CD14-positive monocyte (primary cell): ENCODE results near the gene WDR18. TPM values are rescaled to one million over a fixed set of nuclear protein-coding genes. Genes with fewer than 3 reads are reported as not detected.

Experiments used
- DNase-seq, 3 donors: peaks; one replicate each; pipeline ENCODE4 v3.0.0-alpha.2; 2011 to 2022
- H2AFZ ChIP-seq: 2 replicates; pipeline ENCODE4 v1.6.0; 2012; ENCODE audit warnings: mild to moderate bottlenecking, low read depth, low read length, inconsistent platforms; ENCODE audit not compliant: insufficient read depth, poor library complexity, severe bottlenecking
- H3K27ac ChIP-seq, 2 donors: 1 replicate in 1 of 2; 2 replicates in 1 of 2; pipeline ENCODE4 v1.5.1; 2012 to 2013; ENCODE audit warnings: low read length in 2 of 2, control low read depth in 1 of 2, inconsistent platforms in 1 of 2, low read depth in 1 of 2, mild to moderate bottlenecking in 1 of 2
- H3K27me3 ChIP-seq, 2 donors: one replicate each; pipeline versions ENCODE4 v1.6.0 to v1.6.1; 2011 to 2013; ENCODE audit warnings: low read length in 2 of 2; ENCODE audit not compliant: control insufficient read depth in 2 of 2, insufficient read depth in 2 of 2
- H3K36me3 ChIP-seq, 2 donors: replicated peaks in 1 of 2; 1 replicate in 1 of 2; 2 replicates in 1 of 2; pipeline versions ENCODE4 v1.5.1 to v1.6.1; 2012 to 2013; ENCODE audit warnings: low read length in 2 of 2, control low read depth in 1 of 2, inconsistent platforms in 1 of 2, mild to moderate bottlenecking in 1 of 2; ENCODE audit not compliant: insufficient read depth in 2 of 2, control insufficient read depth in 1 of 2
- H3K4me1 ChIP-seq, 2 donors: 1 replicate in 1 of 2; 2 replicates in 1 of 2; pipeline versions ENCODE4 v1.5.1 to v1.6.1; 2012 to 2013; ENCODE audit warnings: low read length in 2 of 2, control low read depth in 1 of 2, inconsistent platforms in 1 of 2, mild to moderate bottlenecking in 1 of 2, moderate library complexity in 1 of 2; ENCODE audit not compliant: insufficient read depth in 2 of 2, control insufficient read depth in 1 of 2
- H3K4me2 ChIP-seq: replicated peaks from 2 replicates; pipeline ENCODE3; 2012; ENCODE audit warnings: low read length, moderate library complexity, mild to moderate bottlenecking; ENCODE audit not compliant: poor library complexity, severe bottlenecking; ENCODE audit errors: extremely low read depth
- H3K4me3 ChIP-seq, 3 experiments: fragments of 200-600 bp in 1 of 3; sonication (generic) in 1 of 3; replicated peaks in 1 of 3; 1 replicate in 2 of 3; 2 replicates in 1 of 3; pipeline ENCODE4 v1.5.1; 2011 to 2013; ENCODE audit warnings: low read length in 3 of 3, mild to moderate bottlenecking in 3 of 3, control low read depth in 2 of 3, low read depth in 2 of 3, inconsistent platforms in 1 of 3, moderate library complexity in 1 of 3
- H3K79me2 ChIP-seq: 2 replicates; pipeline ENCODE4 v1.6.0; 2012; ENCODE audit warnings: mild to moderate bottlenecking, control low read depth, inconsistent platforms, low read length, moderate library complexity; ENCODE audit not compliant: insufficient read depth
- H3K9ac ChIP-seq: 2 replicates; pipeline ENCODE4 v1.6.0; 2017; ENCODE audit warnings: low read length, mild to moderate bottlenecking; ENCODE audit not compliant: insufficient read depth, poor library complexity, severe bottlenecking
- H3K9me3 ChIP-seq, 2 donors: replicated peaks in 1 of 2; 1 replicate in 1 of 2; 2 replicates in 1 of 2; pipeline versions ENCODE4 v1.5.1 to v1.6.1; 2012 to 2013; ENCODE audit warnings: low read length in 2 of 2, control low read depth in 1 of 2; ENCODE audit not compliant: control insufficient read depth in 1 of 2, insufficient read depth in 1 of 2
- H4K20me1 ChIP-seq: 2 replicates; pipeline ENCODE4 v1.6.0; 2012; ENCODE audit warnings: mild to moderate bottlenecking, low read length, control low read depth, moderate library complexity; ENCODE audit not compliant: insufficient read depth
- H3K27ac Mint-ChIP-seq, 7 donors: one replicate each; pipeline ENCODE4 v1.8.0; 2020; ENCODE audit warnings: mild to moderate bottlenecking in 7 of 7, mixed read lengths in 7 of 7, moderate library complexity in 6 of 7, inconsistent platforms in 2 of 7
- H3K27me3 Mint-ChIP-seq, 3 donors: one replicate each; pipeline ENCODE4 v1.8.0; 2021 to 2022; ENCODE audit warnings: low read depth in 3 of 3, mild to moderate bottlenecking in 3 of 3, mixed read lengths in 3 of 3, moderate library complexity in 3 of 3, inconsistent platforms in 1 of 3
- H3K36me3 Mint-ChIP-seq, 2 donors: one replicate each; pipeline ENCODE4 v1.8.0; 2020; ENCODE audit warnings: mixed read lengths in 2 of 2, inconsistent platforms in 1 of 2, mild to moderate bottlenecking in 1 of 2
- H3K4me1 Mint-ChIP-seq: one replicate; pipeline ENCODE4 v1.8.0; 2020; ENCODE audit warnings: mild to moderate bottlenecking, mixed read lengths
- H3K4me3 Mint-ChIP-seq, 2 donors: one replicate each; pipeline ENCODE4 v1.8.0; 2020; ENCODE audit warnings: mild to moderate bottlenecking in 2 of 2, mixed read lengths in 2 of 2, moderate library complexity in 1 of 2
- H3K9me3 Mint-ChIP-seq, 7 donors: one replicate each; pipeline ENCODE4 v1.8.0; 2020 to 2022; ENCODE audit warnings: mixed read lengths in 7 of 7, mild to moderate bottlenecking in 6 of 7, moderate library complexity in 6 of 7, inconsistent platforms in 2 of 7
- CTCF ChIP-seq: fragments of 200-600 bp; IDR thresholded peaks from one replicate; pipeline ENCODE4 v1.8.0; 2022; ENCODE audit warnings: antibody characterized with exemption, mild to moderate bottlenecking
- WGBS: methylation state at CpG from one replicate; pipeline ENCODE4 v1.1.5; 2013; ENCODE audit warnings: missing lambda C conversion rate; ENCODE audit not compliant: insufficient coverage; 5-methylcytosine and 5-hydroxymethylcytosine counted together
- intact Hi-C, 2 donors: fragments of 100-400 bp; cut with micrococcal nuclease; formaldehyde crosslinking; loops; one replicate each; pipeline versions ENCODE4 v1.15.0 to v1.15.1; 2023
- polyA plus RNA-seq, 3 donors: library from polyadenylated mRNA; depleted of rRNA in 1 of 3; unstranded in 2 of 3; stranded (reverse) in 1 of 3; fragments of 300-500 nt in 2 of 3; fragments of >200 nt in 1 of 3; fragmentation: Illumina TruSeq in 2 of 3; gene quantifications; 1 replicate in 2 of 3; 2 replicates in 1 of 3; pipeline ENCODE4 v1.2.3, GENCODE V29; 2012 to 2021

The WDR18 gene
- polyA plus RNA-seq, 3 donors = 21.3 to 52.7 (median 49.9) TPM

- intact Hi-C loops = no loop called here
- 97% methylated on average over 51 of the region's 73 CpGs for WGBS
- peaks cover 0 to 3% (median 2%) of the 10 kb centered on the region in 7 donors for H3K9me3 Mint-ChIP-seq
- H3K27ac Mint-ChIP-seq = no peak overlapping the region
- no peak overlapping the region for H3K4me2 ChIP-seq
- H3K9ac ChIP-seq = no peak overlapping the region
- peaks cover 0 to 1% of the 10 kb centered on the region in 2 donors for H3K27me3 ChIP-seq
- H4K20me1 ChIP-seq = peaks cover 44% of the 10 kb centered on the region
- DNase-seq = no peak
- peaks cover 0 to 9% (median 6%) of the 10 kb centered on the region in 3 donors for H3K27me3 Mint-ChIP-seq
- no peak overlapping the region for H3K4me3 ChIP-seq
- peaks cover 8 to 20% of the 10 kb centered on the region in 2 donors for H3K36me3 Mint-ChIP-seq
- peaks cover 19 to 31% of the 10 kb centered on the region in 2 donors for H3K36me3 ChIP-seq
- H3K4me1 Mint-ChIP-seq = no peaks in the 10 kb centered on the region
- H3K4me3 Mint-ChIP-seq = no peak overlapping the region
- H3K9me3 ChIP-seq = no peaks in the 10 kb centered on the region
- no peaks in the 10 kb centered on the region for H3K79me2 ChIP-seq
- no peak overlapping the region for H3K27ac ChIP-seq
- TF ChIP-seq CTCF = no peak
- H3K4me1 ChIP-seq = no peaks in the 10 kb centered on the region
- no peak overlapping the region for H2AFZ ChIP-seq
These were observed 23.5 kb downstream of the WDR18 start for GRCh38 chr19:1007399-1008251.

GRCh38 chr19:1008268-1009040 is 24.3 kb downstream of the WDR18 start:
- Histone ChIP-seq H3K27me3 (no peaks in the 10 kb centered on the region), H3K9ac (no peak overlapping the region), H4K20me1 (peaks cover 52% of the 10 kb centered on the region), H3K36me3 (peaks cover 27 to 40% of the 10 kb centered on the region in 2 donors), H3K9me3 (no peaks in the 10 kb centered on the region), H2AFZ (no peak overlapping the region), H3K27ac (no peak overlapping the region), H3K4me1 (no peaks in the 10 kb centered on the region), H3K4me2 (no peak overlapping the region), H3K4me3 (no peak overlapping the region), H3K79me2 (peaks cover 4% of the 10 kb centered on the region)
- no peak for TF ChIP-seq CTCF
- intact Hi-C loops = no loop called here
- H3K27ac Mint-ChIP-seq = no peak overlapping the region
- no peaks in the 10 kb centered on the region for H3K4me1 Mint-ChIP-seq
- peaks cover 9 to 27% of the 10 kb centered on the region in 2 donors for H3K36me3 Mint-ChIP-seq
- no peak for DNase-seq
- H3K4me3 Mint-ChIP-seq = no peak overlapping the region
- peaks cover 0 to 5% (median 4%) of the 10 kb centered on the region in 3 donors for H3K27me3 Mint-ChIP-seq
- peaks cover 0 to 3% (median 2%) of the 10 kb centered on the region in 7 donors for H3K9me3 Mint-ChIP-seq
- 93% methylated on average over 39 of the region's 45 CpGs for WGBS
